PC-3 (cell line): Measurements from ENCODE around the gene RAPGEF4. TPM values are rescaled to one million over a fixed set of nuclear protein-coding genes. Genes with fewer than 3 reads are reported as not detected.

ENCODE experiments used
- ATAC-seq: fragments of 200-7000 bp; cut with Tn5 transposase; 2 replicates; pipeline ENCODE4 v1.9.1; 2020; ENCODE audit warnings: mild to moderate bottlenecking, moderate library complexity
- BruUV-seq: library from RNA; stranded (reverse); fragments of 400-500 nt; replicated peaks from 2 replicates; lab custom pipeline; 2021; lab: Mats Ljungman, UMichigan
- CTCF ChIA-PET: fragments of 300-600 bp; sonication (Branson Sonifier 250); formaldehyde crosslinking; loops from one replicate; lab custom pipeline; 2022; ENCODE audit warnings: antibody characterized with exemption; lab: Charles Lee
- POLR2A ChIA-PET: fragments of 300-600 bp; sonication (Branson Sonifier 250); formaldehyde crosslinking; loops from one replicate; lab custom pipeline; 2022; ENCODE audit warnings: antibody characterized with exemption; ENCODE audit not compliant: unreplicated experiment; lab: Charles Lee
- DNase-seq: peaks from one replicate; pipeline ENCODE4 v3.0.0-alpha.2; 2015
- H2AFZ ChIP-seq: fragments of 300-600 bp; sonication (generic); 2 replicates; pipeline ENCODE4 v1.6.0; 2016; ENCODE audit warnings: antibody characterized with exemption, low read length
- H3F3A ChIP-seq: fragments of 300-600 bp; sonication (generic); one replicate; pipeline ENCODE4 v1.6.0; 2017; ENCODE audit warnings: antibody characterized with exemption, low read length, control low read depth, mild to moderate bottlenecking; ENCODE audit not compliant: unreplicated experiment
- H3K27ac ChIP-seq: fragments of 300-600 bp; sonication (generic); 2 replicates; pipeline ENCODE4 v1.5.1; 2016; ENCODE audit warnings: mild to moderate bottlenecking, low read length
- H3K27me3 ChIP-seq: fragments of 300-600 bp; sonication (generic); 2 replicates; pipeline ENCODE4 v1.6.1; 2016; ENCODE audit warnings: low read length, mixed read lengths
- H3K36me3 ChIP-seq: fragments of 300-600 bp; sonication (generic); 2 replicates; pipeline ENCODE4 v1.6.1; 2016; ENCODE audit warnings: low read depth, mixed run types, low read length, mixed read lengths
- H3K4me1 ChIP-seq: fragments of 300-600 bp; sonication (generic); 2 replicates; pipeline ENCODE4 v1.5.1; 2016; ENCODE audit warnings: low read length; ENCODE audit not compliant: insufficient read depth
- H3K4me2 ChIP-seq: fragments of 300-600 bp; sonication (generic); 2 replicates; pipeline ENCODE4 v1.6.0; 2016; ENCODE audit warnings: low read length
- H3K4me3 ChIP-seq: fragments of 300-600 bp; sonication (generic); 2 replicates; pipeline ENCODE4 v1.5.1; 2016; ENCODE audit warnings: mild to moderate bottlenecking, low read length, mixed read lengths
- H3K79me2 ChIP-seq: fragments of 300-600 bp; sonication (generic); 2 replicates; pipeline ENCODE4 v1.6.1; 2017; ENCODE audit warnings: low read length, mixed read lengths
- H3K9ac ChIP-seq: fragments of 300-600 bp; sonication (generic); 2 replicates; pipeline ENCODE4 v1.6.0; 2016; ENCODE audit warnings: mild to moderate bottlenecking, low read length
- H3K9me2 ChIP-seq: fragments of 300-600 bp; sonication (generic); replicated peaks from 2 replicates; pipeline ENCODE4 v1.6.1; 2016; ENCODE audit warnings: mixed run types, low read length, mixed read lengths
- H3K9me3 ChIP-seq: fragments of 300-600 bp; sonication (generic); 2 replicates; pipeline ENCODE4 v1.6.1; 2016; ENCODE audit warnings: low read length, mixed read lengths
- H4K20me1 ChIP-seq: fragments of 300-600 bp; sonication (generic); 2 replicates; pipeline ENCODE4 v1.6.1; 2016; ENCODE audit warnings: low read length, mixed read lengths
- CTCF ChIP-seq: fragments of 300-600 bp; sonication (generic); conservative IDR thresholded peaks from 2 replicates; pipeline ENCODE4 v1.5.1; 2017; ENCODE audit warnings: antibody characterized with exemption, low read depth, mild to moderate bottlenecking, low read length
- EZH2 ChIP-seq: fragments of 300-600 bp; sonication (generic); IDR thresholded peaks from one replicate; pipeline ENCODE4 v1.6.1; 2017; ENCODE audit warnings: antibody characterized with exemption, mild to moderate bottlenecking, low read length; ENCODE audit not compliant: unreplicated experiment
- EZH2phosphoT487 ChIP-seq: fragments of 300-600 bp; sonication (generic); IDR thresholded peaks from 2 replicates; pipeline ENCODE4 v1.6.1; 2018; ENCODE audit warnings: mild to moderate bottlenecking, antibody characterized with exemption, low read length, borderline replicate concordance
- intact Hi-C: fragments of 100-400 bp; cut with micrococcal nuclease; formaldehyde crosslinking; loops from 2 replicates; pipeline ENCODE4 v1.9.0; 2023
- total RNA-seq: library from RNA; depleted of rRNA; stranded (reverse); fragments of >200 nt; gene quantifications from 2 replicates; pipeline ENCODE4 v1.2.3, GENCODE V29; 2014

The RAPGEF4 gene
- total RNA-seq, 1 experiment from 2014 or later, result 0.87 TPM

- Histone ChIP-seq H3K9ac (no peak overlapping the region), H3K79me2 (no peaks in the 10 kb centered on the region), H3K4me1 (no peaks in the 10 kb centered on the region), H3K36me3 (no peaks in the 10 kb centered on the region), H3K27ac (no peak overlapping the region), H2AFZ (no peak overlapping the region), H3F3A (no peaks in the 10 kb centered on the region), H3K27me3 (no peaks in the 10 kb centered on the region), H3K4me3 (no peak overlapping the region), H4K20me1 (no peaks in the 10 kb centered on the region), H3K9me2 (no peaks in the 10 kb centered on the region), H3K9me3 (no peaks in the 10 kb centered on the region), H3K4me2 (no peak overlapping the region)
- DNase-seq, result no peak
- BruUV-seq, result no TSS peak
- intact Hi-C loops, result no loop called here
- TF ChIP-seq CTCF (no peak), EZH2phosphoT487 (no peak), EZH2 (no peak)
- ChIA-PET CTCF (no interaction called here), POLR2A (no interaction called here)
- no peak for ATAC-seq
Observed at GRCh38 chr2:172763079-172763478, 27.4 kb downstream of the RAPGEF4 start.

- no peaks in the 10 kb centered on the region for H3K4me1 ChIP-seq
- no peaks in the 10 kb centered on the region for H3K9me2 ChIP-seq
- no peak for ATAC-seq
- H3K4me2 ChIP-seq, result no peak overlapping the region
- H3K27ac ChIP-seq, result no peak overlapping the region
- no peaks in the 10 kb centered on the region for H3K9me3 ChIP-seq
- no peaks in the 10 kb centered on the region for H3K79me2 ChIP-seq
- TF ChIP-seq CTCF (no peak), EZH2phosphoT487 (no peak), EZH2 (no peak)
- ChIA-PET CTCF (no interaction called here), POLR2A (no interaction called here)
- H3K9ac ChIP-seq, result no peak overlapping the region
- no peaks in the 10 kb centered on the region for H3F3A ChIP-seq
- H3K27me3 ChIP-seq, result no peaks in the 10 kb centered on the region
- no peak overlapping the region for H3K4me3 ChIP-seq
- H2AFZ ChIP-seq, result no peak overlapping the region
- BruUV-seq, result no TSS peak
- DNase-seq, result no peak
- intact Hi-C loops, result no loop called here
- H3K36me3 ChIP-seq, result no peaks in the 10 kb centered on the region
- H4K20me1 ChIP-seq, result no peaks in the 10 kb centered on the region
Observed at GRCh38 chr2:172765662-172766061, 30.0 kb downstream of the RAPGEF4 start.

GRCh38 chr2:172768401-172768800 is 32.8 kb downstream of the RAPGEF4 start:
- H3F3A ChIP-seq, result no peaks in the 10 kb centered on the region
- H2AFZ ChIP-seq, result no peak overlapping the region
- H3K9ac ChIP-seq, result no peak overlapping the region
- H3K9me3 ChIP-seq, result no peaks in the 10 kb centered on the region
- H3K9me2 ChIP-seq, result no peaks in the 10 kb centered on the region
- DNase-seq (no peak), ATAC-seq (no peak)
- H3K4me1 ChIP-seq, result 0 out of 2 replicates have a peak, but pooled peaks cover 3% of the 10 kb centered on the region
- H3K27ac ChIP-seq, result no peak overlapping the region
- intact Hi-C loops, result no loop called here
- no TSS peak for BruUV-seq
- H3K79me2 ChIP-seq, result no peaks in the 10 kb centered on the region
- no peak overlapping the region for H3K4me3 ChIP-seq
- POLR2A ChIA-PET, result no interaction called here
- H3K36me3 ChIP-seq, result no peaks in the 10 kb centered on the region
- TF ChIP-seq CTCF (no peak), EZH2 (no peak), EZH2phosphoT487 (no peak)
- CTCF ChIA-PET, result no interaction called here
- H4K20me1 ChIP-seq, result no peaks in the 10 kb centered on the region
- no peak overlapping the region for H3K4me2 ChIP-seq
- no peaks in the 10 kb centered on the region for H3K27me3 ChIP-seq
